Measurements from ENCODE around the gene SKAP2.

The SKAP2 gene

DNA sequence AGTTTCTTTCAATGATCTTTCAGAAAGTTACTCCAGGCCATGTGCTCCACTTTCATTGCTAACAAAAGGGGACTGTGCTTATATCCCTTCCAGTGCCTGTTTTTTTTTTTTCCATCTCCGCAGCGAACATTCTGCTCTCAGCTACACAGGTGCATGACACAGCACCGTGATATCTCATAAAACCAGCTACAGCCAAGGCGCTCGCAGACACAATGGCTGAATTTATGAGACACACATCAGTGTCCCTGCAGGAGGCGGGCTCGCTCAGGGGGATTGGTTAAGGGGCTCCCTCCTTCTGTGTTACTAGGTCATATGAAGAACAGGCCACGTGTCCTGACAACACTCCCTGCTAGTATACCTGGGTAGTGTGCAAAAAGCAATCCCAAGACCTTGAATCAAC is 245.5 kb downstream of the SKAP2 start:
- no peak overlapping the region for H3K4me3 Mint-ChIP-seq

DNA sequence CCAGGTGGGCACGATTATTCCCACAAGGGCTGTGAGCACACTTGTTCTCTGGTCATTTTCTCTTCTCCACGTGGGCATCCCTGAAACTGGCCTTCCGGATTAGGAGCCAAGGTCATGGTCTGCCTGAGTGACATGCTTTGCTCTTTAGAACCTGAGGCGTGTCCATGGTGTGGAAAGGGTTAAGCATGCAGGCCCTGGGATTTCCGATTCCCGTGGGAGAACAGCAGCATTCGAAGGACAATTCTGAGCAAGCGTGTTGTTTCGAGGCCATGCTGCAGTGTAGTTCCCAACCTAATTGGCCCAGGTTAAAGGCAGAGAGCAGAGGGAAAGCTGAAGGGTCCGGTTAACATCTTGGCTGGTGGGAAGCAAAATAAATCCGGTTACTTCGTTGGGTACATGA is 245.9 kb downstream of the SKAP2 start:
- Mint-ChIP-seq H3K4me1 (no peaks in the 10 kb centered on the region), H3K36me3 (no peaks in the 10 kb centered on the region), H3K9me3 (no peaks in the 10 kb centered on the region), H3K27ac (no peak overlapping the region), H3K4me3 (no peak overlapping the region)
- no peak for DNase-seq (ENCODE audit: low spot score in 2 of 2)
- ATAC-seq, result no peak

More for the DNA sequence above, 245.5 kb downstream of the SKAP2 start:
- H3K4me1 Mint-ChIP-seq, result no peaks in the 10 kb centered on the region
- no peaks in the 10 kb centered on the region for H3K36me3 Mint-ChIP-seq
- H3K27ac Mint-ChIP-seq, result no peak overlapping the region
- no peak for ATAC-seq
- no peaks in the 10 kb centered on the region for H3K9me3 Mint-ChIP-seq
- no peak for DNase-seq (ENCODE audit: low spot score in 2 of 2)

Measured in stimulated activated effector memory CD8-positive, alpha-beta T cell treated with anti-CD3 and anti-CD28 coated beads, Interleukin-12 subunit alpha, Interleukin-12 subunit beta, amount 100 ng/mL, for 72 hours (primary cell).